ENCODE results near the gene PSMA6.

DNA sequence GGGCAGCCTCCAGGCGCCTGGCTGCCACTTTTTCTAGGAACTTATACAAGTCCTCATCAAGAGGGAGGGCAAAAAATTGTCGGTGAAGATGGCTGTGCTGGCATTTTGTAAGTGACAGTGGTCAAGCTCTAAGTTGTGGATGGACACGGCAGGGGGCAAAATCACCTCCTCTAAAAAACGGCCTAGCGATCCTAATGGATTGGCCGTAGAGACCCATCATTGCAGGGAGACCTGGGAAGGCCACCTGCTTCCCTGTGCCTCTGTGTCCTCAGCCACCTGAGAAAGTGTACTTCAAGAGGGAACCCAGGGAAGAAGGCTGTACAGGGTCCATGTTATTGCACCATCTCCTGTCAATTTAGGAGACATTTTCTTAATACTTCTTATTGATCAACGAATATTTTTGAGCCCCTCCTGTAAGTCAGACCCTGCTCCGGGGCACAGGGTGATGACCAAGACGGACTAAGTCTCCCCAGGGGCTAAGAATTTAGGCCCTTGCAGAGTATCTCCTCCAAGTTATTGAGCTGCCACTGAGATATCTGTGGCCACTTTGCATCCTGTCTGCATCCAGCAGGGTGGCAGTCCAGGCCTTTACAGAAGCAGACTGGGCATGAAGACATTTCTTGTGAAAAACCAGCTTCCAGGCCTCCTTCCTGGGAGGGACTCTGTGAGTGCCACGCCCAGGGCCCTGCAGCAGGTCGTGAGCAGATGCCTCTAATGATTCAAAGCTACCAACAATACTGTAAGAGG lies 40.5 kb downstream of the PSMA6 start:
- no peak for TF ChIP-seq POLR2A (IDR thresholded peaks at IDR 0.05)
- TF ChIP-seq, protein P1, sequence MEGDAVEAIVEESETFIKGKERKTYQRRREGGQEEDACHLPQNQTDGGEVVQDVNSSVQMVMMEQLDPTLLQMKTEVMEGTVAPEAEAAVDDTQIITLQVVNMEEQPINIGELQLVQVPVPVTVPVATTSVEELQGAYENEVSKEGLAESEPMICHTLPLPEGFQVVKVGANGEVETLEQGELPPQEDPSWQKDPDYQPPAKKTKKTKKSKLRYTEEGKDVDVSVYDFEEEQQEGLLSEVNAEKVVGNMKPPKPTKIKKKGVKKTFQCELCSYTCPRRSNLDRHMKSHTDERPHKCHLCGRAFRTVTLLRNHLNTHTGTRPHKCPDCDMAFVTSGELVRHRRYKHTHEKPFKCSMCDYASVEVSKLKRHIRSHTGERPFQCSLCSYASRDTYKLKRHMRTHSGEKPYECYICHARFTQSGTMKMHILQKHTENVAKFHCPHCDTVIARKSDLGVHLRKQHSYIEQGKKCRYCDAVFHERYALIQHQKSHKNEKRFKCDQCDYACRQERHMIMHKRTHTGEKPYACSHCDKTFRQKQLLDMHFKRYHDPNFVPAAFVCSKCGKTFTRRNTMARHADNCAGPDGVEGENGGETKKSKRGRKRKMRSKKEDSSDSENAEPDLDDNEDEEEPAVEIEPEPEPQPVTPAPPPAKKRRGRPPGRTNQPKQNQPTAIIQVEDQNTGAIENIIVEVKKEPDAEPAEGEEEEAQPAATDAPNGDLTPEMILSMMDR (IDR thresholded peaks at IDR 0.05), result no peak

All from Peyer's patch (tissue), 4 donors.